Measurements from ENCODE around the gene RUBCNL.

RUBCNL gene

GRCh38 chr13:46318986-46319385 is 68.1 kb downstream of the RUBCNL start:
- H3K27me3 ChIP-seq: no peaks in the 10 kb centered on the region
- no peaks in the 10 kb centered on the region for H3K4me1 ChIP-seq
- no peak overlapping the region for H3K27ac ChIP-seq
- H3K4me3 ChIP-seq: no peak overlapping the region
- no peaks in the 10 kb centered on the region for H3K36me3 ChIP-seq
- no peaks in the 10 kb centered on the region for H3K9me3 ChIP-seq
- DNase-seq: no peak
- TF ChIP-seq CTCF (IDR thresholded peaks at IDR 0.05): no peak
- intact Hi-C loops (cut with DNase I; ENCODE audit: low total_unique reads): no loop called here

- no peak for DNase-seq
- Histone ChIP-seq H3K4me3 (no peak overlapping the region), H3K27me3 (no peaks in the 10 kb centered on the region), H3K9me3 (no peaks in the 10 kb centered on the region), H3K27ac (no peak overlapping the region), H3K4me1 (no peaks in the 10 kb centered on the region), H3K36me3 (no peaks in the 10 kb centered on the region)
- intact Hi-C loops (cut with DNase I; ENCODE audit: low total_unique reads): no loop called here
- TF ChIP-seq CTCF (IDR thresholded peaks at IDR 0.05): no peak
Measured at GRCh38 chr13:46317120-46317519, 69.9 kb downstream of the RUBCNL start.

- TF ChIP-seq CTCF (IDR thresholded peaks at IDR 0.05): no peak
- no peaks in the 10 kb centered on the region for H3K9me3 ChIP-seq
- H3K4me1 ChIP-seq: no peaks in the 10 kb centered on the region
- H3K4me3 ChIP-seq: no peak overlapping the region
- H3K36me3 ChIP-seq: no peaks in the 10 kb centered on the region
- intact Hi-C loops (cut with DNase I; ENCODE audit: low total_unique reads): no loop called here
- H3K27me3 ChIP-seq: no peaks in the 10 kb centered on the region
- no peak overlapping the region for H3K27ac ChIP-seq
- DNase-seq: no peak
Measured at GRCh38 chr13:46315491-46316075, 71.5 kb downstream of the RUBCNL start.

GRCh38 chr13:46315036-46315435 is 72.0 kb downstream of the RUBCNL start:
- no peaks in the 10 kb centered on the region for H3K4me1 ChIP-seq
- intact Hi-C loops (cut with DNase I; ENCODE audit: low total_unique reads): no loop called here
- no peak overlapping the region for H3K27ac ChIP-seq
- H3K36me3 ChIP-seq: no peaks in the 10 kb centered on the region
- no peaks in the 10 kb centered on the region for H3K27me3 ChIP-seq
- H3K9me3 ChIP-seq: no peaks in the 10 kb centered on the region
- no peak for DNase-seq
- no peak for TF ChIP-seq CTCF (IDR thresholded peaks at IDR 0.05)
- no peak overlapping the region for H3K4me3 ChIP-seq

- DNase-seq: no peak
- H3K27me3 ChIP-seq: no peaks in the 10 kb centered on the region
- H3K36me3 ChIP-seq: no peaks in the 10 kb centered on the region
- intact Hi-C loops (cut with DNase I; ENCODE audit: low total_unique reads): no loop called here
- H3K9me3 ChIP-seq: no peaks in the 10 kb centered on the region
- TF ChIP-seq CTCF (IDR thresholded peaks at IDR 0.05): no peak
- no peaks in the 10 kb centered on the region for H3K4me1 ChIP-seq
- no peak overlapping the region for H3K27ac ChIP-seq
- H3K4me3 ChIP-seq: no peak overlapping the region
Measured at GRCh38 chr13:46314587-46314986, 72.5 kb downstream of the RUBCNL start.

All from tibial artery (tissue), 4 donors.